ENCODE data around the gene EML3.

EML3 gene

GRCh38 chr11:62608776-62609175 is 3.8 kb downstream of the EML3 start:
- no peak for TF ChIP-seq CTCF (conservative IDR thresholded peaks at IDR 0.05; ENCODE audit: low read depth, low read length)
- H3K4me3 ChIP-seq (ENCODE audit: low read depth, low read length) = no peak overlapping the region
- no peak for DNase-seq (ENCODE audit: low read depth)

- TF ChIP-seq CTCF (conservative IDR thresholded peaks at IDR 0.05; ENCODE audit: low read depth, low read length) = no peak
- DNase-seq (ENCODE audit: low read depth) = no peak
- no peak overlapping the region for H3K4me3 ChIP-seq (ENCODE audit: low read depth, low read length)
Observed at GRCh38 chr11:62607714-62608113, 4.9 kb downstream of the EML3 start.

GRCh38 chr11:62605902-62606301 is 6.7 kb downstream of the EML3 start:
- H3K4me3 ChIP-seq (ENCODE audit: low read depth, low read length) = no peak overlapping the region
- DNase-seq (ENCODE audit: low read depth) = no peak
- no peak for TF ChIP-seq CTCF (conservative IDR thresholded peaks at IDR 0.05; ENCODE audit: low read depth, low read length)

GRCh38 chr11:62605467-62605866 is 7.1 kb downstream of the EML3 start:
- H3K4me3 ChIP-seq (ENCODE audit: low read depth, low read length) = no peak overlapping the region
- no peak for TF ChIP-seq CTCF (conservative IDR thresholded peaks at IDR 0.05; ENCODE audit: low read depth, low read length)
- DNase-seq (ENCODE audit: low read depth) = no peak

GRCh38 chr11:62604460-62605120 is 8.0 kb downstream of the EML3 start:
- H3K4me3 ChIP-seq (ENCODE audit: low read depth, low read length) = no peak overlapping the region
- no peak for TF ChIP-seq CTCF (conservative IDR thresholded peaks at IDR 0.05; ENCODE audit: low read depth, low read length)
- no peak for DNase-seq (ENCODE audit: low read depth)

GRCh38 chr11:62603776-62604299 is 8.7 kb downstream of the EML3 start:
- DNase-seq (ENCODE audit: low read depth) = no peak
- TF ChIP-seq CTCF (conservative IDR thresholded peaks at IDR 0.05; ENCODE audit: low read depth, low read length) = no peak
- no peak overlapping the region for H3K4me3 ChIP-seq (ENCODE audit: low read depth, low read length)

GRCh38 chr11:62603072-62603408 is 9.5 kb downstream of the EML3 start:
- H3K4me3 ChIP-seq (ENCODE audit: low read depth, low read length) = peak overlapping the region; percentile 67
- no peak for DNase-seq (ENCODE audit: low read depth)
- TF ChIP-seq CTCF (conservative IDR thresholded peaks at IDR 0.05; ENCODE audit: low read depth, low read length) = no peak
